Nucleus accumbens (tissue), 56 donors: ENCODE measurements around the gene STRN.
"Not testable (repeated sequence)": the region's sequence is repeated elsewhere in the genome, so short reads cannot be mapped to it uniquely, and the experiment has no call there.

Experiments used
- DNase-seq, 56 donors: peaks; one replicate each; lab custom pipeline; 2025; lab: John Stamatoyannopoulos, UW

Gene STRN, protein sequence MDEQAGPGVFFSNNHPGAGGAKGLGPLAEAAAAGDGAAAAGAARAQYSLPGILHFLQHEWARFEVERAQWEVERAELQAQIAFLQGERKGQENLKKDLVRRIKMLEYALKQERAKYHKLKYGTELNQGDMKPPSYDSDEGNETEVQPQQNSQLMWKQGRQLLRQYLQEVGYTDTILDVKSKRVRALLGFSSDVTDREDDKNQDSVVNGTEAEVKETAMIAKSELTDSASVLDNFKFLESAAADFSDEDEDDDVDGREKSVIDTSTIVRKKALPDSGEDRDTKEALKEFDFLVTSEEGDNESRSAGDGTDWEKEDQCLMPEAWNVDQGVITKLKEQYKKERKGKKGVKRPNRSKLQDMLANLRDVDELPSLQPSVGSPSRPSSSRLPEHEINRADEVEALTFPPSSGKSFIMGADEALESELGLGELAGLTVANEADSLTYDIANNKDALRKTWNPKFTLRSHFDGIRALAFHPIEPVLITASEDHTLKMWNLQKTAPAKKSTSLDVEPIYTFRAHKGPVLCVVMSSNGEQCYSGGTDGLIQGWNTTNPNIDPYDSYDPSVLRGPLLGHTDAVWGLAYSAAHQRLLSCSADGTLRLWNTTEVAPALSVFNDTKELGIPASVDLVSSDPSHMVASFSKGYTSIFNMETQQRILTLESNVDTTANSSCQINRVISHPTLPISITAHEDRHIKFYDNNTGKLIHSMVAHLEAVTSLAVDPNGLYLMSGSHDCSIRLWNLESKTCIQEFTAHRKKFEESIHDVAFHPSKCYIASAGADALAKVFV

DNA sequence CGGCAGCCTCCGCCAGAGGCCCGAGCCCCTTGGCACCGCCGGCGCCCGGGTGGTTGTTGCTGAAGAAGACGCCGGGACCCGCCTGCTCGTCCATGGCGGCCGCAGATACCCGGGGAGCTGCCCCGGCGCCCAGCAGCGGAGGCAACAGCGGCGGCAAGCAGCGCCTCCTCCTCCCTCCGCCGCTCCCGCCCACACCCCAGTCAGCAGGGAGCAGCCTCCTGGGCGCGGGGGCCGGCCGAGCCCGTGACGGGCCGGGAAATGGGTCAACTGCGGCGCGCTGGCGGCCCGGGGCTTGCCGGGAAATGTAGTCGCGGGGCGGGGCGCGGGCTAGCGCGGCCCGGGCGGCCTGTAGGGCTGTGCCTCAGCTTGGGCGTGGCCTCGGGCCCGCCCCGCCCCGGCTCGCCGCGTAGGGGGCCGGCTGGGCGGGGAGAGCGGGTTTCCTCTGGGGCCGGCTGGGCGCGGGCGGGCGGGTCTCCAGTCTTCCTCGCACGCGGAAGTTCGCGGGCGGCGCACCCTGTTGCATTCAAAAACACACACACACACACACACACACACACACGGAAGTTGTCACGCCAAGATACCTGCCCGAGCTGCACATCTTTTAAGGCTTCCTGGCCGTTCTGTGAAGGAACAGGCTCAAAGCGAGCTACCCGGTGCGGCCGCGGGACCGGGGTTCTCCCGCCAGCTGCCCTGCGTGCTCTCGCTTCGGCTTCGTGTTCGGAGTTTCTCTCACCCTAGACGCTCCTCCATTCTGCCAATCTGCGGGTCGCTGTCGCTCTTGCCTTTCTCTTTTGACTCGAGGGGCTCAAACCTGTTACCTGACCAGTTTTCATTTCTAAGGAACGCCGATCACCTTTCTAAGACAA lies at the start of gene STRN:
STRN (minus strand) TSS at position 167 of the 866 bp plus-strand sequence; CDS start at position 94, 73 bp downstream.
- DNase-seq, result peak; percentile 70 to 97 (median 95)

DNA sequence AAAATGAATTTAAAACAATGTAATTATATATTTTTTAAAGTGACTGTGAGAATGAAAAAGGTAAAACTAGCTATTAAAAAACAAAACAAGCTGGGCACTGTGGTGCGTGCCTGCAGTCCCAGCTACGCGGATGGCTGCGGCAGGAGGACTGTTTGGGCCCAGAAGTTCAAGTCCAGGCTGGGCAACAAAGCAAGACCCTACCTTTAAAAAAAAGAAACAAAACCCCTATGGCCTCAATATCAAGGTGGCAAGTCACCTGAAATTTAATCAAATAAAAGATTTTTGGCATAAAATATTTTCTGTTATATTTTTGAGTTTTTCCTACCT lies 46.9 kb upstream of the STRN start:
- no peak for DNase-seq

DNA sequence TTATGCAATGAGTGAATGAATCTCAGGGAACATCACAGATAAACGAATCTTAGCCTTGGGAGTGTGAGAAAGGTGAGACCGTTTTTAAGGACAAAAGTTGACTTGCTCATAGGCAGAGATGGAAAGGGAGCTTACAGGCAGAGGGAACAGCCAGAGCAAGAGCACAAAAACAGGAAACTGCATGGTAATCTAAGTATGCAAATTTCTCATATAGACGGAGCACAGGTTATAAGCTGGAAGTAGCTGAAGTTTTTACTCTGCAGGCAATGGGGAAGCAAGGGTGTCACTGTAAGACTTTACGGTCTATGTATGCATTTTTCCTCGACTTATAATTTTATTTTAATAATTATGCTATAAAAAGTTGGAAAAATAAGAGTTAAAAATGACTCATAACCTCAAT lies 44.8 kb upstream of the STRN start:
- DNase-seq, result no peak

DNA sequence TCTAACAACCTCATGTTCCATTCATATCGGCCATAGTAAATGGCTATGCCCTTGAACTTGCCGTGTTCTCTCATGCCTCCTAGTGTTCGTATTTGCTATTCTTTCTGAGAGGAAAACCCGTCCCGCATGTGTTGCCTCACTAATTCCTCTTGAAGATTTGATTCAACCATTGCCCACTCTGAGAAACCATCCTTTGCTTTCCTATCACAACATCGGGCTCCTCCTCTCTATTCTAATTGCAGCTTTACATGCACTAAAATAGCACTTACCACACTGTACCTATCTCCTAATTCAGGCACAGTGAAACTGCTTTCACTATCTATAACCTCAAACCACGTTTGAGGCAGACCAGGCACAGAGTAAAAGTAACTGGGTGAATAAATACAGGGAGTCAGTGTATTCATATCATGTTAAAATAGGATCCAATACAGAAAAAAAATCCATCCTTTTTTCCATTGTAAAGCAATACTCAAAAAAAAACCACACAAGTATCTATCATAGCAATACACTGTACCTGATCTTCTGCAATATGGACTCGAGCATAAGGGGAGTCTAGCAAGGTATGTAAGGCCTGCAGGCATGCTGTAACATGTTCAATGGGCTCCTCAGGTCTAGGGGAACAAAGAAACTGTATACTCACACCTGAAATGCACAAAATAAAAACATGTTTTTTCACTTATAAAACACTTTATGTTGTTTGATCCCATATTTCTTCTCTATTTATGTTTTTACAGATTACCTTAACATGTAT lies 39.0 kb upstream of the STRN start:
- peak in 2 of 56 donors; percentile 3 to 19 for DNase-seq

DNA sequence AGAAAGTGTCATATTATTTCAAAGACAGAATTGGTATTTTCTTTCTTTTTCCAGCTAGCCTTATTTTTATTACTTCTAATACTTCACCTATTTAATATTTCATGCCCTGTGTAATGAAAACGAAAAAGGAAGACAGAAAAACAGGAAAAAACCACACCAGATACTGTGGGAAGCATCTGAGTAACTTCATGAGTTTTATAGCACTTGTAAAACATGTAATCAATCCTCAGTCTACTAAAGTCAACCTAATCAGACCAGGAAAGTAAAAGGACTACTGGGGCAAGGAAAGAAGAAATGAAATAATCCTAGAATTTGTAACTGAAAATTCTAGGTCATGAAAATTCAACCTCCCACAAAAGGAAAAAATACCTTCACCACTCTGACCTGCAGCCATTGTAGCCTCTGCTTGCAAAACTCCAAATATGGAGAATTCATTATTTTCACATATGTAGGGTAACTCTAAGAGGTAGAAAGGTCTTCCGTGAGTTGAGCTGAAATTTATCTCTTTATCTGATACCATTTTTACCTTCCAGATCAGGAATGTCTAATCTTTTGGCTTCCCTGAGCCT lies 34.7 kb upstream of the STRN start:
- DNase-seq, result no peak

DNA sequence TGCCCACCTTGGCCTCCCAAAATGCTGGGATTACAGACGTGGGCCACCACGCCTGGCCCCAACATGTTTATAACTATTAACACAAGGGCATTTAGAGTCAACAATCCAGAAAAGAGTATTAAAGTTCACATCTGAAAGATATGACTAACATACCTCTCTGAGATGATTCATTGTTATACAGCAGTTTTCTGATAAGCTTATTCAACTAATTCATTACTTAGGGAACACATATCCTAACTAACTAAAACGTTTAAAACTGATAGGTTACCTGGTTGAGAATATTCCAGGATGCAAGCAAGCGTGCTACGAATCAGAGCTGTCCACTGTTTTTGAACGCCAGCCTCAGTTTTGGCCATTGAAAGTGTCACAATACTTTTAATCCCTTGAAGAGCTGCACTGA lies 34.0 kb upstream of the STRN start:
- DNase-seq, result no peak

DNA sequence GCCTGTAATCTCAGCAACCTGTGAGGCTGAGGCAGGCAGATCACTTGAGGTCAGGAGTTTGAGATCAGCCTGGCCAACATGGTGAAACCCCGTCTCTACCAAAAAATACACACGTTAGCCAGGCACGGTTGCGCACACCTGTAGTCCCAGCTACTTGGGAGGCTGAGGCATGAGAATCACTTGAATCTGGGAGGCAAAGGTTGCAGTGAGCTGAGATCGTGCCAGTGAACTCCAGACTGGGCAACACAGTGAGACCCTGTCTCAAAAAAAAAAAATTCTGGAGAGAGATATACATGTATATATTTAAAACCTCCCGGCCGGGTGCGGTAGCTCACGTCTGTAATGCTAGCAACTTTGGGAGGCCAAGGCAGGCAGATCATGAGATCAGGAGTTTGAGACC lies 33.1 kb upstream of the STRN start:
- not testable (repeated sequence) for DNase-seq

DNA sequence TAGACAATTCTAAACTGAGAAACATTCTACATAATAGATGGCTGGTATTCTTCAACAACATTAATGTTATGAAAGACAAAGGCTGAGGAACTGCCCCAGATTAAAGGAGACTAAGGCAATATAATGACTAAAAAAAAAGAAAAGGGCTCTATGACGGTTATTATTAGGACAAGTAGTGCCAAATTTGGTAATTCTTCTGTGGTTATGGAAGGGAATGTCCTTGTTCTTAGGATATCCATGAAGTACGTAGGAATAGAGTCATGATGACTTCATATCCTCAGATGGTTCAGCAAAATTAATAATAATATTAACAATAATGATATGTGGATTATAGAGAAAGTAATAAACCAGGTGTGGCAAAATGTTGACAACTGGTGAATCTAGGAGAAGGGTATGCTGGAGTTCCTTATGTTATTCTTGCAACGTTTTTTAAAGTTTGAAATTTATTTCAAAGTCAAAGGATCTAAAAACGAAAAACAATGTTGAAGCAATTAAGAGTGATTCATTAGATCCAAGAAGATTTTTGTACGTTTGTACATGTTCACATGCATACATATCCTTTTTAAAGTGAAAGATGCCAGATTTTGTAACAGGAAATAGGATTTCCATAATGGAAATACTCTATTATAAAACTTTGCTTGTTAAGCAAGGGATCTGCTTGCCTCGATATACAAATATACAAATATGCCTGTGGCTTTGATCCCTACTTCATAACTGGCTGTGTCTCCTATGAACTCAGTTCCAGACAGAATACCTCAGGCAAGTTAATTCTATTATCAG lies 27.7 kb upstream of the STRN start:
- no peak for DNase-seq

DNA sequence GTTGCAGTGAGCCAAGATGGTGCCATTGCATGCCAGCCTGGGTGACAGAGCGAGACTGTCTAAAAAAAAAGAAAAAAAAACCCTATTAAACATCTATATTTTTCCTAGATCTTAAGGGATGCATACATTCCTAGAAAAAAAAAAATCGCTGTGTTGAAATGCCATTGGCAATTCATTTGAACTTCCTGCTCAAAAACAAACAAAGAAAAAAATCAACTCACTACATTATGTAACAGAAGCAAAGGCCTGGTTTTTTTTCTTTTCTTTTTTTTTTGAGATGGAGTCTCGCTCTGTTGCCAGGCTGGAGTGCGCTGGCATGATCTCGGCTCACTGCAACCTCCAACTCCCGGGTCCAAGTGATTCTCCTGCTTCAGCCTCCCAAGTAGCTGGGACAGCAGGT lies 21.7 kb upstream of the STRN start:
- DNase-seq, result no peak

DNA sequence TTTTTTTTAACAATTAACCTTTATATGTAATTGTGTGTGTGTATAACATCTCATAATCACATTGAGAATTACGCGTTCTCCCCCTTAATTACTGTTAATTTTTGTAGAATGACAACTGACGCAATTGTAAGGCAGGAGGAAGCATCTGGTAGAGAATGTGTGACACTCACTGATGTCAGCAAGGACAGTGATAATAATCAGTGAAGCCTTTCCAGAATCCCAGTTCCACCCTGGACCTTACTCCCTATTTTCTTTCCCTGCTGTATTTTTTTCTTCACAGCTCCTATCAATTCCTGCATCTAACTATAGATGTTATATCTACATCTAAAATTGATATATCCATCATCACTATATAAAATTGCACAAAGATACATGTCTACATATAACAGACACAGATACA lies 16.1 kb upstream of the STRN start:
- no peak for DNase-seq

DNA sequence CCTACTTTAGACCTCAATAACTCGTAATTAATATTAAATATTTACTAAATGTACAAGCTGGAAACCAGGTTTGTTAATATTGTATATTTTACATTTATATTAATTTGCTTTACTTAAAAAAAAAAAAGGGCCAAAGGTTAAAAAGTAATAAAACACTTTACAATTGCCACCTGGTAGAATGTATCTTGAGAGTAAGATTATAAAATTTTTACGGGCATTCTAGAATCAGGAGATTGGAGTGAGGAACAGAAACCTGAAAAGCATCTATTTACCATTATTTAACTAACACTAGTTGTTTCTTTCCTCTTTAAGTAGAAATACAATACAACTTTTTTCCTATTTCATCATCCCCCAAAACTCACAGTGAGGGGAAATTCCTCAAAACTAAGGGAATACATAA lies 15.6 kb upstream of the STRN start:
- no peak for DNase-seq

DNA sequence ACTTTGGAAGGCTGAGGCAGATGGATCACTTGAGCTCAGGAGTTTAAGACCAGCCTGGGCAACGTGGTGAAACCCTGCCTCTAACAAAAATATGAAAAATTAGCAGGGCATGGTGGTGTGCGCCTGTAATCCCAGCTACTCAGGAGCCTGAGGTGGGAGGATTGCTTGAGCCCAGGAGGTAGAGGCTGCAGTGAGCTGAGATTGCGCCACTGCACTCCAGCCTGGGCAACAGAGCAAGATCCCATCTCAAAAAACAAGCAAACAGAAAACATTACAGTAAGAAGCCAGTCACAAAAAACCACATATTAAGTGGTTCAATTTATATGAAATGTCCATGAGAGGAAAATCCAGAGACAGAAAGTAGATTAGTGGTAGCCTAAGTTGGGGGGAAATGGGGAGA lies 12.7 kb upstream of the STRN start:
- not testable (repeated sequence) for DNase-seq

DNA sequence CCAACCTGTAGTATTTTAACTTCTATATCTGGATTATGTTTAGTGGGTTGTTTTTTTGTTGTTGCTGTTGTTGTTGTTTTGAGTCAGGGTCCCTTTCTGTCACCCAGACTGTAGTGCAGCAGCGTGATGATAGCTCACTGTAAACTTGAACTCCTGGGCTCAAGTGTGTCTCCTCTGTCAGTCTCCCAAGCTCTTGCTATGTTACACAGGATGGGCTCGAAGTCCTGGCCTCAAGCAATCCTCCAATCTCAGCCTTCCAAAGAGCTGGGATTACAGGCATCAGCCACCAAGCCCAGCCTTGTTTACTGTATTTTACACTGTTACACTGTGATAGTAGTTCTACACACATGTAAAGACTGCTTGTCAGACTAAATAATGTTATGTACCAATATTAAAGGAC lies 9.7 kb upstream of the STRN start:
- no peak for DNase-seq

DNA sequence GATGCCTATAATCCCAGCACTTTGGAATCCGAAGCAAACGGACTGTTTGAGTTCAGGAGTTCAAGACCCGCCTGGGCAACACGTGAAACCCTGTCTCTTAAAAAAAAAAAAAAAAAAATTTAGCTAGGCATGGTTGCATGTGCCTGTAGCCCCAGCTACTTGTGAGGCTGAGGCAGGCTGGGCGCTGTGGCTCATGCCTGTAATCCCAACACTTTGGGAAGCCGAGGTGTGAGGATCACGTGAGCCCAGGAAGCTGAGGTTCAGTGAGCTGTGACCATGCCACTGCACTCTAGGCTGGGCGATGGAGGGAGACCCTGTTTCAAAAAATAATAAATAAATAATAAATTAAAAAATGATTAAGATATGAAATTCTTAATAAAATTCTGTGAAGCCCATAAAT lies 9.0 kb upstream of the STRN start:
- DNase-seq, result no peak

DNA sequence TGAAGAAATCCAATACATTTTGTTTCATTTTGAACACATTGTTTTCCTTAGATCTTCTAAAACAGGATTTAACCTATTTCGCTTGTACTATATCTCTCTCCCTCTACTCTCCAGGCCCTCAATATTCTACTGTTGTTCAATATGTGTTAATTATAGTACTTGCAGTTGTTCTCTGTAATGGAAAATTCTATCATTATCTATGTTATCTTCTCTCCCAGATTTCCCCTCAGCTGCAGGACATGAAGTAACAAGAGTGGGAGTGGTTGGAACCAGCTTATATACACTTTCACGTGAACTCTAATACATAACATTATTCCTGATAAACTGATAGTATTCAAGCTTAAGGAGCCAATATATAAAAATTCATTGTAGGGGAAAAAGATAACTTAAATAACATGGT lies 7.0 kb upstream of the STRN start:
- no peak for DNase-seq

DNA sequence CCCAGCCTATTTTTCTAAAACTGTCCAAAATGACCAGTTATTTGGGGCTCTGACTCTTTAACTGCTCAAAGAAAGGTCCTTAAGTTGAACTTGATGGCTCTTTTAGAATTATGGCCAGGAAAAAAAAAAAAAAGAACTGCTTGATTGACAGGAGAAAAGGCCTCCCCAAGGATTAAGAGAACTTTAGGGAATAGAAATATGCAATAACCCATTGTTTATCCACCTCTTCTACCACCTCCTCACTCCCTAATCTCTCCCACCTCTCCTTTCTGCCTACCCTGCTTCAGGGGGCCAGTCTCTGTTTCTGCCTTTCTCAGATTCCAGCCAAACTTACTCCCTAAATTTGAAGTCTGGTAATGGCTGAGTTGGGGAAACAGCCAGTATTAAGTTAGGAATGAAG lies 5.7 kb upstream of the STRN start:
- DNase-seq, result no peak

DNA sequence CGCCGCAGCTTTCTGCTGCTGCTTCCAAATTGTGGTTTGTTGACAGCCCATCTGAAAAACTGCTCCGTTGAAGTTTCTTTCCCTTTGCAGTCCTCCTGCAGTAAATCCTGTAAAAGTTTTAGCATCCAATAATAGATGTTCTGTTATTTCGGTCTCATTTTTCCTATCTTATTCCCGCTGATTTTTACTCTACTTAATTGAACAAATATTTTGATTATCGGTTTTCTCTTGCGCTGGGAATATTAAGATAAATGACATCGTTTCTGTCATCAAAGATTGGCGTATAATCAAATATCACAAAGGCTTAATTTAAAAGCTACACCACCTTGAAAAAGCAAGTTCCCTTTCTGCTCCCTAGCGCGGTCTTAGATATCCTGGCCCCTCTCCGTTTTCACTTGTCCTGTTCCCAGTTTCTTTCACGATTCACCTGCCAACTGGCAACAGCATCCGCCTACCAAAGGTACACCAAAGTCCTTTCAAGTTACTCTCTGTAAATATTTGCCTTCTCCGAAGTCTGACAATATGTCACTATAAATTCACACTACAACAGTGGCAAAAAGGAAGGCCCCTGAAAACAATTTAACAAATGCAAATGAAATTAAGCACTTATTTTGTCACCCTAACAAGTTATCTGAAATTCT lies 1.0 kb upstream of the STRN start:
- DNase-seq, result no peak

DNA sequence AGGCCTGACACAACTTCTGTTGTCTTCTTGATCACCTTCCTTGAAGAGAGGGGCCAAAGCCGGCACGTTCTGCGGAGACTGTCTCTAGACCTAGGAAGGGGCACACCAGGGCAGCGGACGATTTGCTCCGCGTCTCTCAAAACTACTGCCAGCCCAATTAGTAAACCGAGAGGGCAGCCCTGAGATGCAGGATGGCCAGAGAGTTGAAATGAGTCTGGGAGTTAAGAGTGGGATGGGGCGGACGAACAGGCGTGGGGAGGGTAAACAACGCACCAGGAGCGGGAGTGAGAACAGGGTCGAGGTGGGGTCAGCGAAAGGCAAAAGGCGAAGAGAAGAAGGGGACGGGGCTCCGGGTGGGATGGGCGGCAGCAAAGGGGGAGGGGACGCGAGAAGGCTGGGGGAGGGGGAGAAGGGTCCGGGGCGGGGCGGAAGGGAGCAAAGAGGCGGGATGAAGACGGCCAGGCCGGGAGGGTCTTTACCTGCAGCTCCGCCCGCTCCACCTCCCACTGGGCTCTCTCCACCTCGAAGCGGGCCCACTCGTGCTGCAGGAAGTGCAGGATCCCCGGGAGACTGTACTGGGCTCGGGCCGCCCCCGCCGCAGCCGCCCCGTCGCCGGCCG lies 476 bp downstream of the STRN start:
- peak in 23 of 56 donors; percentile 12 to 69 (median 45) for DNase-seq
